Gastrocnemius medialis (tissue), 4 donors: ENCODE data around the gene EPHA8. TPM values are rescaled to one million over a fixed set of nuclear protein-coding genes. Genes with fewer than 3 reads are reported as not detected.
A peak's percentile ranks its signal among the peaks of the same experiment; 100 is the strongest.

Experiments used
- ATAC-seq, 2 donors: fragments of 150-250 bp; one replicate each; pipeline ENCODE4 v1.9.1; 2016
- DNase-seq, 2 donors: peaks; one replicate each; pipeline ENCODE4 v3.0.0-alpha.2; 2019
- H3K27ac ChIP-seq, 4 donors: fragments of 200-600 bp; sonication (generic); 1 replicate in 1 of 4; 2 replicates in 3 of 4; pipeline ENCODE4 v1.5.1; 2016 to 2018; ENCODE audit warnings: mild to moderate bottlenecking in 2 of 4, moderate library complexity in 1 of 4
- H3K27me3 ChIP-seq, 3 donors: fragments of 200-600 bp; sonication (generic) in 2 of 3; 1 replicate in 1 of 3; 2 replicates in 2 of 3; pipeline versions ENCODE4 v1.5.1 to v1.6.0; 2016 to 2019; ENCODE audit warnings: mild to moderate bottlenecking in 1 of 3, moderate library complexity in 1 of 3
- H3K36me3 ChIP-seq, 2 donors: fragments of 200-600 bp; sonication (generic) in 1 of 2; one replicate each; pipeline ENCODE4 v1.5.1; 2017 to 2018
- H3K4me1 ChIP-seq, 2 donors: fragments of 200-600 bp; sonication (generic) in 1 of 2; one replicate each; pipeline ENCODE4 v1.5.1; 2016 to 2017; ENCODE audit warnings: mild to moderate bottlenecking in 2 of 2
- H3K4me3 ChIP-seq, 4 donors: fragments of 200-600 bp; sonication (generic) in 3 of 4; 1 replicate in 1 of 4; 2 replicates in 3 of 4; pipeline ENCODE4 v1.5.1; 2016 to 2019; ENCODE audit warnings: mild to moderate bottlenecking in 2 of 4
- H3K9me3 ChIP-seq, 3 donors: fragments of 200-600 bp; sonication (generic) in 2 of 3; 1 replicate in 1 of 3; 2 replicates in 2 of 3; pipeline ENCODE4 v1.5.1; 2016 to 2019
- POLR2A ChIP-seq, 2 donors: fragments of 450-650 bp; IDR thresholded peaks; one replicate each; pipeline ENCODE4 v1.6.1; 2017; ENCODE audit warnings: antibody characterized with exemption in 2 of 2, mild to moderate bottlenecking in 2 of 2, moderate library complexity in 2 of 2
- in situ Hi-C, 4 donors: fragments of 200-750 bp; cut with MboI; loops; one replicate each; pipeline versions ENCODE4 v1.15.0 to v1.8.0; 2017; ENCODE audit warnings: low sequenced_read_pairs in 4 of 4
- intact Hi-C: fragments of 100-400 bp; cut with DNase I; formaldehyde crosslinking; loops from one replicate; pipeline ENCODE4 v1.15.1; 2023; ENCODE audit warnings: low total_unique reads
- total RNA-seq, 4 donors: library from RNA; depleted of rRNA; stranded (reverse); fragments of >200 nt; gene quantifications; one replicate each; pipeline versions ENCODE4 v1.1.0 to v1.2.3, GENCODE V29; 2016
- TF ChIP-seq, protein P1 (sequence below), 5 experiments: fragments of 450-650 bp in 3 of 5; fragments of 200-600 bp in 2 of 5; sonication (generic) in 2 of 5; IDR thresholded peaks in 4 of 5; conservative IDR thresholded peaks in 1 of 5; 1 replicate in 4 of 5; 2 replicates in 1 of 5; pipeline ENCODE4 v1.5.1; 2016 to 2019; ENCODE audit warnings: antibody characterized with exemption in 5 of 5, mild to moderate bottlenecking in 3 of 5, moderate library complexity in 3 of 5

EPHA8 gene
- total RNA-seq, 4 donors from 2014 or later = not detected

DNA sequence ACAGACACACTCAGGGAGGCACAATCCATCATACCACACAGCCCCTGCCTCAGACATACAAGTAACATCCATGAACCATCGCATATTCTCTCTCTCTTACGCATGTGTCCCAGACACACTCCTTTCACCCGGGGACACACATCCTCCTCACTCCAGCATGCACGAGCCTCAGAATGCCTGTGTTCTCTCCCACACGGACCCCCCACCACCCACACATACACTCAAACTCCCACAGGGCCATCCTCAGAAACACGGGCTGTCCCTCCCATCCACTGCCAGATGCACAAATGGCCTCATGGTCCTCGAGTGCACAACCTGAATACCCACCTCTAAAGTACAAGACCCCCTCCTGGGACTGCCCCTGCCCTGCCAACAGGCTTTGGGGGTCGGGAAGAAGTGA, 78.0 kb downstream of the EPHA8 start:
- in situ Hi-C loops = loop anchor here (5.0 to 25.0 kb wide), 4 partner anchors 219 to 529 kb away; no protein-coding TSS in a partner anchor
- Histone ChIP-seq H3K27me3 (no peaks in the 10 kb centered on the region), H3K9me3 (no peaks in the 10 kb centered on the region), H3K27ac (no peak overlapping the region), H3K4me1 (peaks cover 0 to 3% of the 10 kb centered on the region in 2 donors), H3K4me3 (no peak overlapping the region), H3K36me3 (no peaks in the 10 kb centered on the region)
- TF ChIP-seq POLR2A (IDR thresholded peaks at IDR 0.05) = no peak
- TF ChIP-seq, protein P1, sequence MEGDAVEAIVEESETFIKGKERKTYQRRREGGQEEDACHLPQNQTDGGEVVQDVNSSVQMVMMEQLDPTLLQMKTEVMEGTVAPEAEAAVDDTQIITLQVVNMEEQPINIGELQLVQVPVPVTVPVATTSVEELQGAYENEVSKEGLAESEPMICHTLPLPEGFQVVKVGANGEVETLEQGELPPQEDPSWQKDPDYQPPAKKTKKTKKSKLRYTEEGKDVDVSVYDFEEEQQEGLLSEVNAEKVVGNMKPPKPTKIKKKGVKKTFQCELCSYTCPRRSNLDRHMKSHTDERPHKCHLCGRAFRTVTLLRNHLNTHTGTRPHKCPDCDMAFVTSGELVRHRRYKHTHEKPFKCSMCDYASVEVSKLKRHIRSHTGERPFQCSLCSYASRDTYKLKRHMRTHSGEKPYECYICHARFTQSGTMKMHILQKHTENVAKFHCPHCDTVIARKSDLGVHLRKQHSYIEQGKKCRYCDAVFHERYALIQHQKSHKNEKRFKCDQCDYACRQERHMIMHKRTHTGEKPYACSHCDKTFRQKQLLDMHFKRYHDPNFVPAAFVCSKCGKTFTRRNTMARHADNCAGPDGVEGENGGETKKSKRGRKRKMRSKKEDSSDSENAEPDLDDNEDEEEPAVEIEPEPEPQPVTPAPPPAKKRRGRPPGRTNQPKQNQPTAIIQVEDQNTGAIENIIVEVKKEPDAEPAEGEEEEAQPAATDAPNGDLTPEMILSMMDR (IDR thresholded peaks at IDR 0.05 in 4 of 5, conservative IDR thresholded peaks at IDR 0.05 in 1 of 5) = no peak
- DNase-seq (no peak), ATAC-seq (no peak)
- intact Hi-C loops = no loop called here

DNA sequence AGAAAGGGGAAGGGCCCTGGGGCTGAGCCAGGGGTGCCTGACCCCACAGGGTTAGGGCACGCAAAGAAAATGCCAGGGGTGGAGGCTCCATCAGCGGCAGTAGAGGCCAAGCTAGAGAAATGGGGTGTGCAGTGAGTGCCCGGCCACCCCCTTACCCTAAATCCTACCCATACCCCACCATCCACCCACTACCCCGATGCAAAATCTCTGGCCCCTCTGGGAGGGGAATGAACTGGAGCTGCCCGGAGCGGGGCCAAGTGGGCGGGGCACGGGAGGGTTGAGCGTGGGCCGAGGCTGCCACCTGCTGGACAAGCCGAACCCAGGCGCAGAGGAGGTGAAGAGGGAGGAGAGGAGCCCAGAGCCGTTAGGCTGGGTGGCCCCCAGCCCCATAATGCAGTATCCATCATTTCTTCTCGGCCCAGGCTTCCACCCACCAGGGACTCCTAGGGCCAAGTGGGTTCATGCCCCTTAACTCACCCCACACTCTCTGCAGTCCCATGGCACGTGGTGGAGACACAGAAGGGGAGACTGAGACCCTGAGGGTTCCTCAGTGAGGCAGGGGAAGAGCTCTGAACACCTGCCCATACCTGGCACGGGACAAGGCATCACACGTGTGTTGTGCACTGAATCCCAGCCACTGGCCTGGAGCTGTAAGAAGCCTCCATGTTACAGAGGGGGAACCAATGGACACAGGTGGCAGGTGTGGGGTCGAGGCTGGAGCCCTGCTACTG, 78.8 kb downstream of the EPHA8 start:
- no peaks in the 10 kb centered on the region for H3K4me1 ChIP-seq
- no peaks in the 10 kb centered on the region for H3K9me3 ChIP-seq
- H3K4me3 ChIP-seq = no peak overlapping the region
- ATAC-seq (peak; percentile 81 to 83), DNase-seq (peak; percentile 51 to 65)
- intact Hi-C loops = loop anchor here (1.0 kb wide), 1 partner anchor 222 kb away; no protein-coding TSS in a partner anchor
- in situ Hi-C loops = loop anchor here (5.0 to 25.0 kb wide), 4 partner anchors 220 to 530 kb away; no protein-coding TSS in a partner anchor
- H3K27ac ChIP-seq = no peak overlapping the region
- TF ChIP-seq, protein P1 (IDR thresholded peaks at IDR 0.05 in 4 of 5, conservative IDR thresholded peaks at IDR 0.05 in 1 of 5) = peak; percentile 71 to 96 (median 90)
- no peak for TF ChIP-seq POLR2A (IDR thresholded peaks at IDR 0.05)
- no peaks in the 10 kb centered on the region for H3K36me3 ChIP-seq
- H3K27me3 ChIP-seq = no peaks in the 10 kb centered on the region

DNA sequence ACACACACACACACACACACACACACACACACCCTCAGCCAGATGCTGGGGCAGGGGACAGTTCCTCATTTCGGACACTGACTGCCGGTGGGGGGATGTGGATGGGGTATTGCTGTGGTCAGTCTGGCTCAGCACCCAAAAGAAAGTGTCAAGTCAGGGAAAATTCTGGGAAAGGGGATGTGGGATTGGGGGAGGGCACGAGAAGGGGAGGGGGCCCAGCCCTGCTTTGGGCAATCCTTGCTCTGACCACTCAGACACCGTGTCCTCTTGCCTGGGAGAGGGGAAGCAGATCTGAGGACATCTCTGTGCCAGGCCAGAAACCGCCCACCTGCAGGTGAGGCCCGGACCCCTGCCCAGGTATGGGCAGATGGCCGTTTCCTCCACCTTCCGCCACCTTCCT, 80.1 kb downstream of the EPHA8 start, which contains the start of gene C1QC:
Gene C1QC, plus strand, starts transcription at position 253 of the 400 bp plus-strand sequence. CDS start 391 bp downstream, outside the sequence.
- intact Hi-C loops = no loop called here
- H3K27ac ChIP-seq = no peak within 1 kb of the TSS
- H3K4me1 ChIP-seq = no peaks in the 10 kb centered on the region
- H3K4me3 ChIP-seq = peak within 1 kb of the TSS in 1 of 4 donors; percentile 32
- H3K27me3 ChIP-seq = no peaks in the 10 kb centered on the region
- in situ Hi-C loops = loop anchor here (5.0 to 25.0 kb wide), 4 partner anchors 221 to 531 kb away; no protein-coding TSS in a partner anchor
- ATAC-seq (no peak), DNase-seq (peak; percentile 24 to 44)
- H3K9me3 ChIP-seq = no peaks in the 10 kb centered on the region
- no peaks in the 10 kb centered on the region for H3K36me3 ChIP-seq
- TF ChIP-seq, protein P1 (IDR thresholded peaks at IDR 0.05 in 4 of 5, conservative IDR thresholded peaks at IDR 0.05 in 1 of 5) = no peak
- no peak for TF ChIP-seq POLR2A (IDR thresholded peaks at IDR 0.05)

DNA sequence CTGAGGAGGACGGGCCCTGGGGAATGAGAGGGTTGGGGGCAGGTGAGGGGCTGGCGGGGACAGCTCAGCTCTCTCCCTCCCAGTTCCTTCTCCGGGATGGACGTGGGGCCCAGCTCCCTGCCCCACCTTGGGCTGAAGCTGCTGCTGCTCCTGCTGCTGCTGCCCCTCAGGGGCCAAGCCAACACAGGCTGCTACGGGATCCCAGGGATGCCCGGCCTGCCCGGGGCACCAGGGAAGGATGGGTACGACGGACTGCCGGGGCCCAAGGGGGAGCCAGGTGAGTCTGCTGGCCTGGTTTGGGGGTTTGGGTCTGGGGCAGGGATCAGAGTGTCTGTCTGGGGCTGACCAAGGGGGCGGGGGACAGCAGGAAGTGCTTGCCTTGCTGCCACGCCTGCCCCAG, 80.6 kb downstream of the EPHA8 start:
- intact Hi-C loops = no loop called here
- H3K27ac ChIP-seq = no peak overlapping the region
- DNase-seq (no peak), ATAC-seq (no peak)
- H3K27me3 ChIP-seq = no peaks in the 10 kb centered on the region
- H3K4me1 ChIP-seq = no peaks in the 10 kb centered on the region
- in situ Hi-C loops = loop anchor here (5.0 to 25.0 kb wide), 4 partner anchors 222 to 532 kb away; no protein-coding TSS in a partner anchor
- no peak for TF ChIP-seq POLR2A (IDR thresholded peaks at IDR 0.05)
- TF ChIP-seq, protein P1 (IDR thresholded peaks at IDR 0.05 in 4 of 5, conservative IDR thresholded peaks at IDR 0.05 in 1 of 5) = no peak
- H3K36me3 ChIP-seq = no peaks in the 10 kb centered on the region
- no peaks in the 10 kb centered on the region for H3K9me3 ChIP-seq
- peak overlapping the region in 1 of 4 donors; percentile 32 for H3K4me3 ChIP-seq
